GM19455 (cell line): ENCODE data around the gene CBX6.

Experiments used
- ATAC-seq: cut with Tn5 transposase; IDR thresholded peaks from one replicate; pipeline ENCODE4 v1.9.1; 2021; ENCODE audit not compliant: unreplicated experiment

CBX6 gene

DNA sequence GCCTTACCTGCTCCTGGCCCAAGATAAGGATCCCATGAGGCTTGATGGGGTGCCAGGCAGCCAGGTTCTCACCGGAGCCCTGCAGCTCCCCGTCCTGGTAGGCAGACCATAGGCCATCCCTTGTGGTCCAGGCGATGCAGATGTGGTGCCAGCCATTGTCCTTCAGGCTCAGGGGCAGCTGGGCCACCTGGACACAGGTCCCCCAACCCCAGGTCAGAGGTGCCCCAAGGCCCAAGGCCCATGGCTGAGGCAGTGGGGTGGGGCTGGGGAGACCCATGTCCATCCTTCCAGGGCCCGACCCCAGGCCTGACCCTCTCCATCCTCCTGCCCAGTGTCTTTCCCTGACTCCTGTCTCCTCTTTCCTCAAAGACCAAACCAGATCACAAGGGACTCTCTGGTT is 48.9 kb downstream of the CBX6 start:
- ATAC-seq, result no peak

DNA sequence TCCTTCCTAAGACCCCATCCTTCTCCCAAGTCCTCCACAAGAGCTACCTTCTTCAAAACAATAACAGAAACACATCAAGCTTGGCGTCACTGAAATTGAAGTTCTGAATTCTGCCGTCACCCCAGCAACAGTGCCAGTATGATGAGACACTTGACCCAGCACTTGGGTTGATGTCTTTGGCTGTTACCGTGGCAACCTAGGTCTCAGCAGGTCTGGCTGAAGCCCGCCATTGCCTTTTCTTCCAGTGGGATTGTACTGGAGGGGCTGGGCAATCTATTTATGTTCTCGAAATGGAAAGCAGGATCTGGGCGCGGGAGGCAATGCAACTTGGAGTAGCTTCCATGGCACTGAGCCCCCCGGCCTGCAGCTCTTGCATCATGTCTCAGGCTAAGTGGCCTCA is 52.0 kb downstream of the CBX6 start:
- no peak for ATAC-seq

DNA sequence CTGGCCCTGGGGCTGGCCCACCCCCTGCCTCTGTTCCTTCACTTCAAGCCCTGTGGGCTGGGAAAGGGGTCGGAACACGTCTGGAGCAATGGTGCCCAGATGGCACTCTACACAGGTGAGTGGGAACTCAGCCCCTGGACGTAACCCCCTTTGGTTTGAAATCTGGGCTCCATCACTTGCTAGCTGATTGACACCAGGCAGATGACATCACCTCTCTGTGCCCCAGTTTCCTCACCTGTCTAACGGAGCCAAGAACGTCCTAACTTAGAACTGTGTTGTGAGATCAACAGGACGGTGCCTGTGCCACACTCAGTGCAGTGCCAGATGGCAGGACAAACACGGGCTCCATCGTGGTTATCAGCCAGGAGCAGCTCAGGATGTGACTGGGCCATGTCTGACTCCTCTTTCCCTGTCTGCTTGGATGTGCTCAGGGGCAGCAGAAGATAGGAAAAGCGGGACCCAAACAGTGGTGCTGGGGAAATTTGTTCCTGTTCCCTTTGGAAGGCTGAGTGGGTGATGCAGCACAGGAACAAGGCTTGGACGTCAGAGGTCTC is 52.6 kb downstream of the CBX6 start:
- no peak for ATAC-seq

DNA sequence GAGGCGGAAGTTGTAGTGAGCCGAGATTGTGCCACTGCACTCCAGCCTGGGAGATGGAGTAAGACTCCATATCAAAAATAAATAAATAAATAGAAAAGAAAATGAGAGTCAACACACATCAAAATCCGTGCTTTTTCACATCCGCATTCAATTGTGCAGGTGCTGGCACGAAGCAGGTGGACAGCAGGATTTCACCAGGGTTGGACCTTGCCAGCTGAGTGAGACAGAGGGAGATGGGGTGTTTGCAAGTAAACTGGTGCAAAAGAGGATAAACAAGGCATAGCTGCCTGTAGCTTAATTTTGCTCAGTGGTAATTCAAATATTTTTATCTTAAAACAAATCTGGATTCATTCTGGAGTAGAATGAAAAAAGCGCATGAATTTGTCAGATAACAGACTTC is 54.8 kb downstream of the CBX6 start:
- no peak for ATAC-seq

DNA sequence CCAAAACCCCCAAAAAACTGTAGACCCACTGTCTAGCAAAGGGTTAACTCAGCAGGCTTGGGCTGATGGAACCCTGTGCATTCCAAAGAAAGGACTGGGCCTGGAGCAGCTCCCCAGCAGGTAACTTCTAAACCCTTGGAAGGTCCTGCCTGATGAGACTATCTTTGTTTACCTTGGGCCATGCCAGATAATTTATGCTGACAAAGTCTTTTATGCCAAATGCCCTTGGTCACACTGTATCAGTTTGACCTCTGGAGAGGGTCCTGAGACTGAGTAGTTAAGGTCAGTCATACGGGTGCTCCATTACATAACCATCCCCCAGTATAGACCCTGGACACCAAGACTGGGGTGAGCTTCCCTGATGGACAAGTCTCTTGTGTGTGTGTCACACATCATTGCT is 56.2 kb downstream of the CBX6 start:
- ATAC-seq, result no peak
